Endothelial cell (in vitro differentiated cells): ENCODE results near the gene AGPAT2. TPM values are rescaled to one million over a fixed set of nuclear protein-coding genes. Genes with fewer than 3 reads are reported as not detected.

Experiments
- DNase-seq: peaks from one replicate; pipeline ENCODE4 v3.0.0; 2021; ENCODE audit warnings: low spot score
- H3K27ac Mint-ChIP-seq: one replicate; pipeline ENCODE4 v1.8.0; 2021; ENCODE audit warnings: mixed read lengths, inconsistent platforms; ENCODE audit not compliant: unreplicated experiment
- H3K27me3 Mint-ChIP-seq: one replicate; pipeline ENCODE4 v1.8.0; 2021; ENCODE audit warnings: mild to moderate bottlenecking, moderate library complexity, mixed read lengths, inconsistent platforms; ENCODE audit not compliant: unreplicated experiment
- H3K36me3 Mint-ChIP-seq: one replicate; pipeline ENCODE4 v1.8.0; 2021; ENCODE audit warnings: mild to moderate bottlenecking, low read depth, mixed read lengths, inconsistent platforms; ENCODE audit not compliant: unreplicated experiment
- H3K4me1 Mint-ChIP-seq: one replicate; pipeline ENCODE4 v1.8.0; 2021; ENCODE audit warnings: mild to moderate bottlenecking, mixed read lengths, inconsistent platforms; ENCODE audit not compliant: unreplicated experiment
- H3K4me3 Mint-ChIP-seq: one replicate; pipeline ENCODE4 v1.8.0; 2021; ENCODE audit warnings: mild to moderate bottlenecking, mixed read lengths, inconsistent platforms; ENCODE audit not compliant: unreplicated experiment
- H3K9me3 Mint-ChIP-seq: one replicate; pipeline ENCODE4 v1.8.0; 2021; ENCODE audit warnings: mixed read lengths, inconsistent platforms; ENCODE audit not compliant: unreplicated experiment
- CTCF ChIP-seq: fragments of 200-600 bp; sonication (generic); IDR thresholded peaks from one replicate; pipeline ENCODE4 v1.5.0; 2021; ENCODE audit warnings: antibody characterized with exemption; ENCODE audit not compliant: unreplicated experiment
- total RNA-seq: library from RNA; stranded (reverse); fragmentation: NEBNext Ultra II Directional; extraction: Animal tissue kit (Norgen Biotek cat#: 25700); gene quantifications from one replicate; pipeline ENCODE4 v1.2.1, GENCODE V29; 2021; ENCODE audit not compliant: unreplicated experiment

Gene AGPAT2
- total RNA-seq, 1 donor from 2014 or later = 38.9 TPM

DNA sequence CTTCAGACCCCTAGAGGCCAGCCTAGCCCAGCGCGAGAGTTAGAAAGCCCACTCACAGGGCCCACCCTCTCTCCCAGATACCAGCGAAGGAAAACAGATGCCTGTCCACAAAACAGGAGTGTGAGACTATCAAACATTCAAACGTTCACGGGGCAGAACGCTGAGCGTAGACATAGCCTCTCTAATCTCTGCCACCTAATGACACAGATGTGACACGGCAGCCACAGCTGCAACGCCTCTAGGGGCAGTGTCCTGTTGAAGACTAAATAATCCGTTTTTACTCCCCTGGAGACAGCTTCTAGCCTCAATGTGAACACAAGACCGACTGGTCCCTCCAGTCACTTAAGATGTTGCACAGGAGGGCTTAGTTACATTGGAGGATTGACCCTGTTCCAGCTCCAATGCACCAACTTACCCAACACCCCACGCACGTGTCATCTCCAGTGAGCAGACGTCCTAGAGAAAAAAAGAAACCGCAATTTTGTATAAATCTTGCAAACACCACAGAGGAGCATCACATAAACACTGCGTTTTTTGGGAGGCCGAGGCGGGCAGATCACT, 39.5 kb upstream of the AGPAT2 start:
- Mint-ChIP-seq H3K27ac (peak overlapping the region; percentile 95), H3K9me3 (no peaks in the 10 kb centered on the region), H3K4me3 (peak overlapping the region; percentile 98), H3K27me3 (peaks cover 33% of the 10 kb centered on the region), H3K36me3 (peaks cover 24% of the 10 kb centered on the region), H3K4me1 (peaks cover 23% of the 10 kb centered on the region)
- no peak for DNase-seq
- no peak for TF ChIP-seq CTCF

DNA sequence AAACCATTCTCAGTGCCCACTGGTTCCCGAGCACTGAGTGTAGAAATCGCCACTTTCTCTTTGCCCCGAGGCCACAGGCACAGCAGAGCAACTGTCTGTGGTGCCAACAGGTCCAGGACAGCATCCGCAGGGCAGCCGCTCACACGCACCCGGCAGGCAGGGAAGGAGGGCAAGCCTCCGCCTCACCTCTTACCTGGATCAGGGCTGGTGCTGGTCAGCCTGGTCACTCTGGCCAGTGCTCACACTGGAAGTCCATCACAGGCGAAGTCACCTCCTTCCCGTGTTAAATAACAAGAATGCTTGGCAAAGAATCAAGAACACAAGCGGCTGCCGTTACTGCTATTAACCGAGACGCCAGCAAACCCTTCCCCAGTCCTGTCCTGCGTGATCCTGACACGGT, 38.9 kb upstream of the AGPAT2 start:
- no peak for DNase-seq
- Mint-ChIP-seq H3K36me3 (peaks cover 26% of the 10 kb centered on the region), H3K4me3 (peak overlapping the region; percentile 98)

DNA sequence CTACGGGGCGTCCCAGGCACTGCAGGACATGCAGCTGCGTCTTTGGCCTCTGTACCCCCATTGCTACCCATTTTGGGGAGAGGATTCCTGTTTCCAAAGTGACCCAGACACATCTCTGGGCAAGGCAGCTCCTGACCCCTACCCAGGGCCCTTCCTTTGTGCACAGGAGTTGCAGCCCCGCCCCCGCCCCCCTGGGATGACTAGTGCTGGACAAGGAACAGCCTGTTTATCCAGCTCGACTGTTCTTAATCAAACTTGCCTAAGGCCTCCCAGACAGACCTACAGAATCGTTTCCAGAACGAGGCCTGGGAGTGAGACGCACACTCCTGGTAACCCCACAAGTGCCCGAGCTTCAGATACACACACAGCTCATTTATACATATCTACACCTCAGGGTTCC, 38.4 kb upstream of the AGPAT2 start:
- TF ChIP-seq CTCF = no peak
- H3K4me3 Mint-ChIP-seq = peak overlapping the region; percentile 98
- peaks cover 36% of the 10 kb centered on the region for H3K27me3 Mint-ChIP-seq
- peaks cover 23% of the 10 kb centered on the region for H3K4me1 Mint-ChIP-seq
- no peak for DNase-seq
- H3K36me3 Mint-ChIP-seq = peaks cover 28% of the 10 kb centered on the region
- H3K9me3 Mint-ChIP-seq = no peaks in the 10 kb centered on the region
- no peak overlapping the region for H3K27ac Mint-ChIP-seq

More for the DNA sequence above, 38.9 kb upstream of the AGPAT2 start:
- Mint-ChIP-seq H3K27ac (peak overlapping the region; percentile 49), H3K27me3 (peaks cover 37% of the 10 kb centered on the region), H3K9me3 (no peaks in the 10 kb centered on the region), H3K4me1 (peaks cover 23% of the 10 kb centered on the region)
- TF ChIP-seq CTCF = no peak

GRCh38 chr9:136724772-136725171, 37.5 kb upstream of the AGPAT2 start:
- Mint-ChIP-seq H3K9me3 (no peaks in the 10 kb centered on the region), H3K36me3 (peaks cover 31% of the 10 kb centered on the region), H3K27me3 (peaks cover 32% of the 10 kb centered on the region), H3K4me3 (peak overlapping the region; percentile 37), H3K27ac (no peak overlapping the region), H3K4me1 (peaks cover 23% of the 10 kb centered on the region)
- no peak for DNase-seq
- no peak for TF ChIP-seq CTCF

DNA sequence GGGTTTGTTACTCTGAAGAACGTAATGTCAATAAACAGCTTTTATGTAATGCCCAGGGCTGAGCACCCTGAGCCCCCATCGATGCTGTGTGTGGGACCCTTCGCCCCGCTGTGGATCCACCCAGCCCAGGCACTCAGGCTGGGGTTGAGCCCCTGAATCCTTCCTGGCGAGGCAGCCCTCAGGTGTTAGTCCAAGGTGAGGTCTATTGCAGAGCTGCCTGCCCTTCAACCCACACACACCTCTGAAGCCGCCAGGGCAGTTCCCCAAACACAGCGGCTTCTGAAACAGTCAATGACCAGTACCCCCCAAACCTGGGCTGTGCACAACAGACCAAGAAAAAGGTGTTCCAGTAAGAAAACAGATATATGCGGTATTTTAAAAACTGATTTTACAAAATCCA, 36.7 kb upstream of the AGPAT2 start:
- Mint-ChIP-seq H3K27me3 (peaks cover 30% of the 10 kb centered on the region), H3K9me3 (no peaks in the 10 kb centered on the region), H3K36me3 (peaks cover 28% of the 10 kb centered on the region), H3K27ac (peak overlapping the region; percentile 48), H3K4me3 (peak overlapping the region; percentile 67), H3K4me1 (peaks cover 23% of the 10 kb centered on the region)
- no peak for DNase-seq
- no peak for TF ChIP-seq CTCF
